Measurements from ENCODE around the gene PPT2.

DNA sequence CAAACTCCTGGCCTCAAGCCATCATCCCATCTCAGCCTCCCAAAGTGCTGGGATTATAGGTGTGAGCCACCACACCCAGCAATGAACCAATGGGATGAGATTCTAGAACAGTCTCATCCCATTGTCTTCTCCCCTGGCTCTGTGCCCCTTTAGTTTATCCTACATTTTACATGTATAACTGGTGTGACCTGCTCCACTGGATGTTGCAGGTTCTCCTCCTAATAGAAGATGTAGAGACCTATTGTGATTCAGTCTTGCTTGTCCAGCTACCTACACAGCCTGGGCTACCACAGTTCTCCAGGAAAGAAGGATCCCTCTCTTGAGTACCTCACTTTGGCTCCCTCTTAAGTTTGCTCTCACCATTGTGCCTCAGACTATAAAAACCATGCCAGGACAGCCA is 21.8 kb upstream of the PPT2 start:
- TF ChIP-seq, protein P1, sequence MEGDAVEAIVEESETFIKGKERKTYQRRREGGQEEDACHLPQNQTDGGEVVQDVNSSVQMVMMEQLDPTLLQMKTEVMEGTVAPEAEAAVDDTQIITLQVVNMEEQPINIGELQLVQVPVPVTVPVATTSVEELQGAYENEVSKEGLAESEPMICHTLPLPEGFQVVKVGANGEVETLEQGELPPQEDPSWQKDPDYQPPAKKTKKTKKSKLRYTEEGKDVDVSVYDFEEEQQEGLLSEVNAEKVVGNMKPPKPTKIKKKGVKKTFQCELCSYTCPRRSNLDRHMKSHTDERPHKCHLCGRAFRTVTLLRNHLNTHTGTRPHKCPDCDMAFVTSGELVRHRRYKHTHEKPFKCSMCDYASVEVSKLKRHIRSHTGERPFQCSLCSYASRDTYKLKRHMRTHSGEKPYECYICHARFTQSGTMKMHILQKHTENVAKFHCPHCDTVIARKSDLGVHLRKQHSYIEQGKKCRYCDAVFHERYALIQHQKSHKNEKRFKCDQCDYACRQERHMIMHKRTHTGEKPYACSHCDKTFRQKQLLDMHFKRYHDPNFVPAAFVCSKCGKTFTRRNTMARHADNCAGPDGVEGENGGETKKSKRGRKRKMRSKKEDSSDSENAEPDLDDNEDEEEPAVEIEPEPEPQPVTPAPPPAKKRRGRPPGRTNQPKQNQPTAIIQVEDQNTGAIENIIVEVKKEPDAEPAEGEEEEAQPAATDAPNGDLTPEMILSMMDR (conservative IDR thresholded peaks at IDR 0.05; ENCODE audit: low read length) = no peak
- no peak for TF ChIP-seq EZH2phosphoT487 (IDR thresholded peaks at IDR 0.05; ENCODE audit: borderline replicate concordance)
